SK-N-SH treated with all-trans-retinoic acid at 6 μM for 48 hours (cell line): ENCODE results near the gene IGF1R.

ENCODE experiments used
- ATAC-seq: fragments of 200-7000 bp; cut with Tn5 transposase; 3 replicates; pipeline ENCODE4 v1.9.1; 2020; ENCODE audit warnings: mild to moderate bottlenecking, moderate library complexity
- ARNTL ChIP-seq: fragments of 450-650 bp; formaldehyde crosslinking; IDR thresholded peaks from 2 replicates; pipeline ENCODE4 v1.5.0; 2020; ENCODE audit warnings: low read depth, mild to moderate bottlenecking, moderate library complexity, borderline replicate concordance
- BACH2 ChIP-seq: fragments of 250-450 bp; sonication (Bioruptor Pico); IDR thresholded peaks from 2 replicates; pipeline ENCODE4 v1.9.0; 2021; ENCODE audit warnings: mild to moderate bottlenecking, borderline replicate concordance
- CSDC2 ChIP-seq: fragments of 250-450 bp; sonication (Bioruptor Pico); IDR thresholded peaks from 2 replicates; pipeline ENCODE4 v1.5.0; 2020; ENCODE audit warnings: mild to moderate bottlenecking, moderate library complexity
- CSRNP3 ChIP-seq: fragments of 250-450 bp; sonication (Bioruptor Pico); IDR thresholded peaks from 2 replicates; pipeline ENCODE4 v1.5.1; 2021; ENCODE audit warnings: mild to moderate bottlenecking, moderate library complexity
- ESRRG ChIP-seq: fragments of 250-450 bp; sonication (Bioruptor Pico); IDR thresholded peaks from 2 replicates; pipeline ENCODE4 v1.6.1; 2021; ENCODE audit warnings: mild to moderate bottlenecking
- GLIS3 ChIP-seq: fragments of 250-450 bp; sonication (Bioruptor Pico); IDR thresholded peaks from 2 replicates; pipeline ENCODE4 v1.5.0; 2020; ENCODE audit warnings: mild to moderate bottlenecking, moderate library complexity
- ISL1 ChIP-seq: fragments of 250-450 bp; sonication (Bioruptor Pico); IDR thresholded peaks from 2 replicates; pipeline ENCODE4 v2.1.2; 2022; ENCODE audit warnings: mild to moderate bottlenecking, moderate library complexity
- OSR1 ChIP-seq: fragments of 250-450 bp; sonication (Bioruptor Pico); IDR thresholded peaks from 2 replicates; pipeline ENCODE4 v1.8.0; 2022; ENCODE audit warnings: moderate library complexity, mild to moderate bottlenecking, inconsistent platforms
- PATZ1 ChIP-seq: fragments of 250-450 bp; sonication (Bioruptor Pico); IDR thresholded peaks from 2 replicates; pipeline ENCODE4 v1.8.0; 2020; ENCODE audit warnings: mild to moderate bottlenecking, moderate library complexity, borderline replicate concordance
- POU6F1 ChIP-seq: fragments of 250-450 bp; sonication (Bioruptor Pico); IDR thresholded peaks from 2 replicates; pipeline ENCODE4 v1.8.0; 2021; ENCODE audit warnings: low read depth, mild to moderate bottlenecking, moderate library complexity, borderline replicate concordance
- PPARA ChIP-seq: fragments of 250-450 bp; sonication (Bioruptor Pico); IDR thresholded peaks from 2 replicates; pipeline ENCODE4 v1.5.0; 2020; ENCODE audit warnings: mild to moderate bottlenecking, borderline replicate concordance
- RARB ChIP-seq: fragments of 250-450 bp; sonication (Bioruptor Pico); IDR thresholded peaks from 2 replicates; pipeline ENCODE4 v1.8.0; 2021; ENCODE audit warnings: mild to moderate bottlenecking, moderate library complexity
- SNAI2 ChIP-seq: fragments of 250-450 bp; sonication (Bioruptor Pico); IDR thresholded peaks from 2 replicates; pipeline ENCODE4 v1.5.0; 2020; ENCODE audit warnings: mild to moderate bottlenecking, moderate library complexity
- TCF4 ChIP-seq: fragments of 250-450 bp; sonication (Bioruptor Pico); IDR thresholded peaks from 2 replicates; pipeline ENCODE4 v1.8.0; 2021; ENCODE audit warnings: mild to moderate bottlenecking, moderate library complexity, borderline replicate concordance
- TOX ChIP-seq: fragments of 250-450 bp; sonication (Bioruptor Pico); IDR thresholded peaks from 2 replicates; pipeline ENCODE4 v1.8.0; 2021; ENCODE audit warnings: mild to moderate bottlenecking, moderate library complexity, borderline replicate concordance
- TSHZ2 ChIP-seq: fragments of 250-450 bp; sonication (Bioruptor Pico); IDR thresholded peaks from 2 replicates; pipeline ENCODE4 v1.5.0; 2020; ENCODE audit warnings: mild to moderate bottlenecking, moderate library complexity
- ZC3H10 ChIP-seq: fragments of 250-450 bp; sonication (Bioruptor Pico); IDR thresholded peaks from 2 replicates; pipeline ENCODE4 v1.5.1; 2021; ENCODE audit warnings: mild to moderate bottlenecking, moderate library complexity
- ZFP3 ChIP-seq: fragments of 250-450 bp; sonication (Bioruptor Pico); IDR thresholded peaks from 2 replicates; pipeline ENCODE4 v1.5.0; 2020; ENCODE audit warnings: mild to moderate bottlenecking, moderate library complexity
- ZFP30 ChIP-seq: fragments of 450-650 bp; formaldehyde crosslinking; IDR thresholded peaks from 2 replicates; pipeline ENCODE4 v1.5.0; 2022; ENCODE audit warnings: mild to moderate bottlenecking, moderate library complexity
- ZNF565 ChIP-seq: fragments of 450-650 bp; formaldehyde crosslinking; conservative IDR thresholded peaks from 2 replicates; pipeline ENCODE4 v1.5.0; 2020; ENCODE audit warnings: low read depth, mild to moderate bottlenecking, moderate library complexity
- ZNF70 ChIP-seq: fragments of 450-650 bp; formaldehyde crosslinking; IDR thresholded peaks from 2 replicates; pipeline ENCODE4 v1.5.0; 2020; ENCODE audit warnings: mild to moderate bottlenecking, moderate library complexity
- ZNF8 ChIP-seq: fragments of 450-650 bp; formaldehyde crosslinking; IDR thresholded peaks from 2 replicates; pipeline ENCODE4 v1.5.0; 2020; ENCODE audit warnings: mild to moderate bottlenecking, moderate library complexity

The IGF1R gene

GRCh38 chr15:98790270-98790669 is 141.9 kb downstream of the IGF1R start:
- no peak for ATAC-seq
- TF ChIP-seq PATZ1 (CRISPR knock-in tag) (no peak), ARNTL (CRISPR knock-in tag) (no peak), ZNF565 (CRISPR knock-in tag) (no peak), OSR1 (no peak), ISL1 (CRISPR knock-in tag) (no peak), PPARA (CRISPR knock-in tag) (no peak), TOX (no peak)

- ATAC-seq = no peak
- no peak for TF ChIP-seq PATZ1 (CRISPR knock-in tag)
- no peak for TF ChIP-seq RARB (CRISPR knock-in tag)
- no peak for TF ChIP-seq GLIS3 (CRISPR knock-in tag)
- no peak for TF ChIP-seq CSRNP3 (CRISPR knock-in tag)
- TF ChIP-seq SNAI2 = no peak
- no peak for TF ChIP-seq ZNF8 (CRISPR knock-in tag)
- TF ChIP-seq TSHZ2 (CRISPR knock-in tag) = no peak
- TF ChIP-seq ISL1 (CRISPR knock-in tag) = no peak
- no peak for TF ChIP-seq PPARA (CRISPR knock-in tag)
- TF ChIP-seq ARNTL (CRISPR knock-in tag) = no peak
- no peak for TF ChIP-seq BACH2 (CRISPR knock-in tag)
- no peak for TF ChIP-seq POU6F1 (CRISPR knock-in tag)
- TF ChIP-seq TCF4 = no peak
- no peak for TF ChIP-seq OSR1
- TF ChIP-seq, all 23 proteins: peak for 0
Observed at GRCh38 chr15:98791046-98791701, 142.8 kb downstream of the IGF1R start.

- no peak for ATAC-seq
- TF ChIP-seq ZNF565 (CRISPR knock-in tag) (no peak), SNAI2 (no peak), PPARA (CRISPR knock-in tag) (no peak), GLIS3 (CRISPR knock-in tag) (no peak), ISL1 (CRISPR knock-in tag) (no peak), ZFP3 (CRISPR knock-in tag) (no peak), TCF4 (no peak), ZC3H10 (CRISPR knock-in tag) (no peak), CSRNP3 (CRISPR knock-in tag) (no peak), CSDC2 (CRISPR knock-in tag) (no peak), OSR1 (no peak), ZNF70 (no peak), ZFP30 (no peak), ESRRG (CRISPR knock-in tag) (no peak), ARNTL (CRISPR knock-in tag) (no peak)
Observed at GRCh38 chr15:98792117-98792516, 143.8 kb downstream of the IGF1R start.
